Measurements from ENCODE around the gene PLCH1.

Gene PLCH1

GRCh38 chr3:155431856-155432570 is 312.9 kb downstream of the PLCH1 start:
- Histone ChIP-seq H3K27ac (ENCODE audit: low read depth, low read length) (no peak overlapping the region), H3K79me2 (ENCODE audit: control insufficient read depth, low read length) (no peaks in the 10 kb centered on the region), H3K9me2 (replicated peaks; ENCODE audit: control insufficient read depth, low read length) (no peaks in the 10 kb centered on the region), H3K4me1 (ENCODE audit: control insufficient read depth, low read length) (no peaks in the 10 kb centered on the region), H4K20me1 (ENCODE audit: control insufficient read depth, insufficient read depth, low read depth, low read length) (no peaks in the 10 kb centered on the region), H3K36me3 (ENCODE audit: control insufficient read depth, low read length) (no peaks in the 10 kb centered on the region), H3K9me3 (ENCODE audit: control insufficient read depth, insufficient read depth, low read length) (peaks cover under 1% of the 10 kb centered on the region; the same call in 1 of the 2 replicates), H3K4me2 (ENCODE audit: low read length) (no peak overlapping the region), H3F3A (ENCODE audit: control insufficient read depth, insufficient read depth) (no peaks in the 10 kb centered on the region), H3K4me3 (ENCODE audit: low read length) (no peak overlapping the region), H3K27me3 (ENCODE audit: control insufficient read depth, low read length) (no peaks in the 10 kb centered on the region; the same call in 1 of the 2 replicates)
- TF ChIP-seq CTCF (IDR thresholded peaks at IDR 0.05; ENCODE audit: low read depth, low read length, poor library complexity, severe bottlenecking), result no peak
- no peak for TF ChIP-seq EZH2phosphoT487 (IDR thresholded peaks at IDR 0.05; ENCODE audit: borderline replicate concordance, low read length)

DNA sequence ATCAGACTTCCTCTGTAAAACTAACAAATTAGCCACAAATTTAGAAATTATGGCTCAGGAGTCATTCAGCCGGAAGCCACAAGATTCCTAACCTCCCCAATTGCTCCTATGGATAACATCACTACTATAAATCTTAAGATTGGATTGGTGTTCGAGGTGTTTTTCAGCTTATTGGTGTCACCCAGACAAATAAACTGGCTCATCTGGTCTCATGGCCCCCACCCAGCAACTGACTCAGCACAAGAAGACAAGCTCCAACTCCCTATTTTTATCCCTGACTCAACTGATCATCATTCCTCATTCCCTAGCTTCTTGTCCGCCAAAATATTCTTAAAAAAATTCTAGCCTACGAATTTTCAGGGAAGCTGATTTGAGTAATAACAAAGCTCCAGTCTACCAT is 316.3 kb downstream of the PLCH1 start:
- H3K9me3 ChIP-seq (ENCODE audit: control insufficient read depth, insufficient read depth, low read length), result peaks cover 5% of the 10 kb centered on the region; the same call in 1 of the 2 replicates
- no peaks in the 10 kb centered on the region for H3K79me2 ChIP-seq (ENCODE audit: control insufficient read depth, low read length)
- no peak overlapping the region for H3K4me3 ChIP-seq (ENCODE audit: low read length)
- no peaks in the 10 kb centered on the region for H3K9me2 ChIP-seq (replicated peaks; ENCODE audit: control insufficient read depth, low read length)
- TF ChIP-seq CTCF (IDR thresholded peaks at IDR 0.05; ENCODE audit: low read depth, low read length, poor library complexity, severe bottlenecking) (no peak), EZH2phosphoT487 (IDR thresholded peaks at IDR 0.05; ENCODE audit: borderline replicate concordance, low read length) (no peak)
- no peaks in the 10 kb centered on the region for H3K27me3 ChIP-seq (ENCODE audit: control insufficient read depth, low read length)
- H3K4me1 ChIP-seq (ENCODE audit: control insufficient read depth, low read length), result peaks cover 6% of the 10 kb centered on the region
- no peaks in the 10 kb centered on the region for H3K36me3 ChIP-seq (ENCODE audit: control insufficient read depth, low read length)
- H3K27ac ChIP-seq (ENCODE audit: low read depth, low read length), result no peak overlapping the region
- no peaks in the 10 kb centered on the region for H4K20me1 ChIP-seq (ENCODE audit: control insufficient read depth, insufficient read depth, low read depth, low read length)
- H3F3A ChIP-seq (ENCODE audit: control insufficient read depth, insufficient read depth), result no peaks in the 10 kb centered on the region
- no peak overlapping the region for H3K4me2 ChIP-seq (ENCODE audit: low read length)

GRCh38 chr3:155426524-155427230 is 318.2 kb downstream of the PLCH1 start:
- H3K4me2 ChIP-seq (ENCODE audit: low read length), result no peak overlapping the region
- no peaks in the 10 kb centered on the region for H3K9me2 ChIP-seq (replicated peaks; ENCODE audit: control insufficient read depth, low read length)
- TF ChIP-seq CTCF (IDR thresholded peaks at IDR 0.05; ENCODE audit: low read depth, low read length, poor library complexity, severe bottlenecking) (no peak), EZH2phosphoT487 (IDR thresholded peaks at IDR 0.05; ENCODE audit: borderline replicate concordance, low read length) (no peak)

More at GRCh38 chr3:155426524-155427230, 318.2 kb downstream of the PLCH1 start:
- H3F3A ChIP-seq (ENCODE audit: control insufficient read depth, insufficient read depth), result no peaks in the 10 kb centered on the region
- no peak overlapping the region for H3K4me3 ChIP-seq (ENCODE audit: low read length)
- H3K27me3 ChIP-seq (ENCODE audit: control insufficient read depth, low read length), result no peaks in the 10 kb centered on the region
- H3K27ac ChIP-seq (ENCODE audit: low read depth, low read length), result no peak overlapping the region
- peaks cover 5% of the 10 kb centered on the region; the same call in 1 of the 2 replicates for H3K9me3 ChIP-seq (ENCODE audit: control insufficient read depth, insufficient read depth, low read length)
- H3K36me3 ChIP-seq (ENCODE audit: control insufficient read depth, low read length), result no peaks in the 10 kb centered on the region
- no peaks in the 10 kb centered on the region for H3K79me2 ChIP-seq (ENCODE audit: control insufficient read depth, low read length)
- H3K4me1 ChIP-seq (ENCODE audit: control insufficient read depth, low read length), result peaks cover 6% of the 10 kb centered on the region
- H4K20me1 ChIP-seq (ENCODE audit: control insufficient read depth, insufficient read depth, low read depth, low read length), result no peaks in the 10 kb centered on the region
